ENCODE results near the gene PLB1. TPM values are rescaled to one million over a fixed set of nuclear protein-coding genes. Genes with fewer than 3 reads are reported as not detected.

Gene PLB1
- total RNA-seq, 4 donors from 2014 or later, result 1.5 to 16.5 (median 4.6) TPM

DNA sequence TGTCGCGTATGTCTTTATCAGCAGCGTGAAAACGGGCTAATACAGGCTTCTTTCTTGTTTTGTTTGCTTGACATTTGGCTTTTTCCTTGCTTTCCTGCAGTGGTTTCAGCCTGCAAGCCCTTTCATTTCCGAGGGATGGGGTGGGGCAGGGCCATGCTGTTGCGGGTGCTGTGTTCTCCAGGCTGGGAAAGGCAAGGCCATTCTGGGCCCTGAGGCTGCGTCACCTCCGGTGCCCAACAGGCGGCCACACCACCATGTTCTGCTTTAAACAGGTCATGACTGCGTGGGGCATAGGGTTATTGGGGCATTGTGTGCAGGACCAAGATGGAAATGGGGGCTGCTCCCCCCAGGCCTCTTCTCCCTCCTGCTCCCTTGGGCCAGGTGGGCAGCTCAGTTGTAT is 38.6 kb upstream of the PLB1 start:
- TF ChIP-seq, protein P1, sequence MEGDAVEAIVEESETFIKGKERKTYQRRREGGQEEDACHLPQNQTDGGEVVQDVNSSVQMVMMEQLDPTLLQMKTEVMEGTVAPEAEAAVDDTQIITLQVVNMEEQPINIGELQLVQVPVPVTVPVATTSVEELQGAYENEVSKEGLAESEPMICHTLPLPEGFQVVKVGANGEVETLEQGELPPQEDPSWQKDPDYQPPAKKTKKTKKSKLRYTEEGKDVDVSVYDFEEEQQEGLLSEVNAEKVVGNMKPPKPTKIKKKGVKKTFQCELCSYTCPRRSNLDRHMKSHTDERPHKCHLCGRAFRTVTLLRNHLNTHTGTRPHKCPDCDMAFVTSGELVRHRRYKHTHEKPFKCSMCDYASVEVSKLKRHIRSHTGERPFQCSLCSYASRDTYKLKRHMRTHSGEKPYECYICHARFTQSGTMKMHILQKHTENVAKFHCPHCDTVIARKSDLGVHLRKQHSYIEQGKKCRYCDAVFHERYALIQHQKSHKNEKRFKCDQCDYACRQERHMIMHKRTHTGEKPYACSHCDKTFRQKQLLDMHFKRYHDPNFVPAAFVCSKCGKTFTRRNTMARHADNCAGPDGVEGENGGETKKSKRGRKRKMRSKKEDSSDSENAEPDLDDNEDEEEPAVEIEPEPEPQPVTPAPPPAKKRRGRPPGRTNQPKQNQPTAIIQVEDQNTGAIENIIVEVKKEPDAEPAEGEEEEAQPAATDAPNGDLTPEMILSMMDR (IDR thresholded peaks at IDR 0.05; ENCODE audit: low read depth), result no peak

DNA sequence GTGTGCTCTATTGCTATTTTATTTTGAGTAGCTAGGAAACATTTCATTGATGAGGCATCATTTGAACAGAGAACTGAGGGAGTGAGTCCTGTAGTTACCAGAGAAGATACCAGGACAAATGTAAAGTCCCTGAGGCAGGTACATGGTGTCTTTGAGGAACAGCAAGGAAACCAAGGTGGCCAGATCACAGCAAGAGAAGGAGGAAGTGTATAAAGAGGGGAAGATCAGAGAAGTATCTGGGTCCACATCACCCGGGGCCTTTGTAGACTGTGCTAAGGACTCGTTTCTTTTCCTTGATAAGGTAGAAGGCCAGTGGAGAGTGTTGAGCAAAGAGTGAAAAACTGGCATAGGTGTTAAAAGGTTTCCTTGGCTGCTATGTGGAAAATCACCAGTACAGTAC is 34.8 kb upstream of the PLB1 start:
- TF ChIP-seq, protein P1 (IDR thresholded peaks at IDR 0.05; ENCODE audit: low read depth), result no peak

DNA sequence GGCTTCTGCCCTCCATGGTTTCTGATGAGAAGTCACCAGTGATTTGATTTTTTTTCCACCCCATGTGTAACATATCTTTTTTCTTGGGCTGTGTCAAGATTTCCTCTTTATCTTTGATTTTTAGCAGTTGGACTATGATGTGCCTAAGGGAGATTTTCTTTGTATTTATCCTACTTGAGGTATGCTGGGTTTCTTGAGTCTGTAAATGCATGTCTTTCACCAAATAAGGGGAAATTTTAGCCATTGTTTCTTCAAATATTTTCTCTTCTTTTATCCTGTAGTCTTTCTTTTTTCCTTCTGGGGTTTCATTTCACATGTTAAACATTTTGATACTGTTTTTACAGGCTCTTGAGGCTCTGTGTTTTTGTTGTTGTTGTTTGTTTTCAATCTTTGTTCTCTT is 33.7 kb upstream of the PLB1 start:
- TF ChIP-seq, protein P1 (IDR thresholded peaks at IDR 0.05; ENCODE audit: low read depth), result no peak

DNA sequence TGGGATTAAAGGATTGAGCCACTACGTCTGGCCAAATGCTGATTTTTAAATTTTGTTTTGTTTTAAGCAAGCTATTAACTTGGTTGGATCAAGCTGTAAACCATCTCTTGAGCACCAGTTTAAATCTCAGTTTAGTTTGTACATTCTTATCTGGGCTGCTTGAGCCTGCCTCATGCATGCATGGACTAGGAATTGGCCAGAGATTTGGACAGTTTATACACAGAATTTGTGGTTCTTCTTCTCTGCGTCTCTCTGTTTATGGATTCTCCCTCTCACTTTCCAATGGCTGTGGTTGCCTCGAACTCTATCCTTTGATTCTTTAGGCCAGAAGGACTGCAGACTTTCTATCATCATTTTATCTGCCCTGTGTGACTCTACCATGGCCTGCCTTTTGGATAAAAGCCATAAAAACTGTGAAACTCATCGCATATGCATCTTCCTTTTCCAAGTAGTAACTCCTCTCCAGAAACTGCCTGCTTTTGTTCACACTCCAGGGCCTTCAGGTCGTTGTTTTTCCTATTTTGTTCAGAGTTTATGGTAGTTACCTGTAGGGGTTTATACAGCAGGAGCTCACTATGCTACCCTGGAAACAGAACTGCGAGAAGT is 32.5 kb upstream of the PLB1 start:
- TF ChIP-seq, protein P1 (IDR thresholded peaks at IDR 0.05; ENCODE audit: low read depth), result no peak

DNA sequence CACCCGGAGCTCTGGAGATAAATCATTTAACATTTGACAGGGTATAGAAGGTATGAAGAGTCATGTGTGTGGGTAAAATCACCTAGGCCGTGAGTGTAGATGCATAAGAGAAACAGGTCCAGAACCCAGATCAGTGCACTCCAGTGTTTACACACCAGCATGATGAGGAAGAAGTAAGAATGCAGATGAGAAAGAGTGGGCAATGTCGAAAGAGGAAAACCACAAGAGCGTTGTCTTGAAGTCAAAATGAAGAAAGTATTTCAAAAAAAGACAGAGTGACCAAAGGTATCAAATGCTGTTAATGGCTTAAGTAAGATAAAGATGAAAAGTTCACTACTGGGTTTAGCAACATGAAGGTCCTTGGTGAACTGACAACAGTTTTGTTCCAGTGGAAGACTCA is 32.0 kb upstream of the PLB1 start:
- TF ChIP-seq, protein P1 (IDR thresholded peaks at IDR 0.05; ENCODE audit: low read depth), result no peak

DNA sequence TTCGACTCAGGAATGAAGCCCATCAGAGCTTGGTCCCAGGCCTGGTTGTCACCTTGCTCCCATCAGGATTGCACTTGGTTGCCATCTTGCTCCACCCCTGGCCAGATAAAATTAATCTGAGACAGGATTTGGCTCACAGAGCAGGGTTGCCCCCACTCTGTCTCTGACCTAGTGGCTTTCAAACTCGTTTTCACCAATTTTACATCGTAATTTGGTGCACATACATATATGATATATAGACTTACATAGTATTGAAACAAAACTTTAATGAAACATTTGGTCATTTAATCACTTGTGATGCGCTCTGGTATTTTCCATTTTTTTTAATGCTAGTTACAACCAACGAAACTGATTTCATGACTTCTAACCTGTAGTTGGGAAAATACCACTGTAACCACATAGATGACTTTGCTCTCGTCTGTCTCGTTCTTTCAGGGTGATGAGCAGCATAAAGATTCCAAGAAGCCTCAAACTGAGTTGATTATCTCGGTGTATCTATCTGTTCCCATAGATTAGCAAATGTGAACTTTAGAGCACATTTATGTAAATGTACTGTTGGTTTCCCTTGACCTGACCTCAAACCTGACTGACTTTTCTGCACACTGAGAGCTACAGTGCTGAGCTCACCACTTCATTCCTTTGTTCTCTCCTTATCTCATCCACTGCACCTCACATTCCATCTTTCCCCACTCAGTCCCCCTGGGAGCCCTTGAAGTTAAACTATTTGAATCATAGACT is 30.5 kb upstream of the PLB1 start:
- TF ChIP-seq, protein P1 (IDR thresholded peaks at IDR 0.05; ENCODE audit: low read depth), result no peak

DNA sequence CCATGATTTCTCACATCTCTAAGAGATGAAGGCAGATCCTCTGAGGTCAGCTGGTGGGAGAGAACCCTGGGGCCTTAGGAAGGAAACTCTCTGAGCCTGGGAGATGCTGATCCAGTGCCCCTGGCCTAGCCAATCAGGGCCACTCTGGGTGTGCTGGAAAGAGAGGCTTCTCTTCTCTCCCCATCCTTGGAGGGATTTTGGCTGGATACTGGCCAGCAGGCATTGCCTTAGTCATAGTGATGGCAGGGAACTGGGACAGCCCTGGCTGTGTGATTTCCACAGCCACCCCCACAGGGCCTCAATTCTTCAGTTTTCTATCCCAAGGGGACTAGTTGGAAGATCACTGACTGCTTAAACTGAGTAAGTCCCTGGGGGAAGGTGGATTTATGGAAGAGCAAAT is 26.6 kb upstream of the PLB1 start:
- TF ChIP-seq, protein P1 (IDR thresholded peaks at IDR 0.05; ENCODE audit: low read depth), result no peak

Measured in subcutaneous adipose tissue (tissue), 4 donors.